ENCODE data around the gene CD86. TPM values are rescaled to one million over a fixed set of nuclear protein-coding genes. Genes with fewer than 3 reads are reported as not detected.

Gene CD86
- total RNA-seq, 1 donor: not detected

DNA sequence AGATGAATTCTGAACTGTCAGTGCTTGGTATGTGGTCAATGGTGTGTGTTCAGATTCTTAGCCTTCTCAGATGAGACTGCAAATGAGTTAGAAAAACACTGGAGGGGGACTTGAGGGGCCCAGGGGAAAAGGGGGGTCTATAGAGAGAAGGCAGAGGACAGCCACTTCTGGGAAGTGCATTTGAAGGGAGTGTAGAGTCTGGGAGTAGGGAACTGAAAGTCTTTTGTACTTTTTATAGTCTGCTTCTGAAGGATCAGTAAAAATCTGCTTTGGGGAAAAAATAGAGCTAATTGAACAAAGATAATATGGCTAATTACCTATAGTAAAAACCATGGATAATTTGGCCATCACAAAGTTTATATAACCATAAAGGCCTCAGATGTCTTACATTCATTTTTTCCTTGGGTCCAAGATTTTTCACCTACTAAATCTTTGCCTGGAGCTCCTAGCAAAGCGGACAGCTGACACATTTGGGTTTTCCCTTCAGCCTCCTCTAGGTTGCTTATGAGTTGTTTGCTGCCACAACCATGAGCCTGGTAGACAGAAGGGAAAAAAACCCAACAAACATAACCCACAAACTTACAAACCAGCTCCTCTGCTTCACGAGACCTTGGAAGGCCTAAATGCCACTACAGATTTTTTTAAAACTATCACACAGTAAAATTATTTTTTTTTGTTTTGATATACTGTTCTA, 48.8 kb downstream of the CD86 start:
- H3K4me3 ChIP-seq (ENCODE audit: insufficient read depth, low read length): no peak overlapping the region
- no peaks in the 10 kb centered on the region for H3K79me2 ChIP-seq (ENCODE audit: insufficient read depth, low read length)
- no peak overlapping the region for H3K4me2 ChIP-seq (ENCODE audit: insufficient read depth, low read length)
- H3K27me3 ChIP-seq (ENCODE audit: insufficient read depth, low read length): peaks cover 8% of the 10 kb centered on the region
- DNase-seq (ENCODE audit: insufficient read length, low spot score, missing footprints): no peak
- H3K4me1 ChIP-seq (ENCODE audit: insufficient read depth, low read length): no peaks in the 10 kb centered on the region
- H3K27ac ChIP-seq (ENCODE audit: low read depth, low read length): no peak overlapping the region
- no peaks in the 10 kb centered on the region for H3K36me3 ChIP-seq (ENCODE audit: insufficient read depth, low read length)
- TF ChIP-seq, protein P1, sequence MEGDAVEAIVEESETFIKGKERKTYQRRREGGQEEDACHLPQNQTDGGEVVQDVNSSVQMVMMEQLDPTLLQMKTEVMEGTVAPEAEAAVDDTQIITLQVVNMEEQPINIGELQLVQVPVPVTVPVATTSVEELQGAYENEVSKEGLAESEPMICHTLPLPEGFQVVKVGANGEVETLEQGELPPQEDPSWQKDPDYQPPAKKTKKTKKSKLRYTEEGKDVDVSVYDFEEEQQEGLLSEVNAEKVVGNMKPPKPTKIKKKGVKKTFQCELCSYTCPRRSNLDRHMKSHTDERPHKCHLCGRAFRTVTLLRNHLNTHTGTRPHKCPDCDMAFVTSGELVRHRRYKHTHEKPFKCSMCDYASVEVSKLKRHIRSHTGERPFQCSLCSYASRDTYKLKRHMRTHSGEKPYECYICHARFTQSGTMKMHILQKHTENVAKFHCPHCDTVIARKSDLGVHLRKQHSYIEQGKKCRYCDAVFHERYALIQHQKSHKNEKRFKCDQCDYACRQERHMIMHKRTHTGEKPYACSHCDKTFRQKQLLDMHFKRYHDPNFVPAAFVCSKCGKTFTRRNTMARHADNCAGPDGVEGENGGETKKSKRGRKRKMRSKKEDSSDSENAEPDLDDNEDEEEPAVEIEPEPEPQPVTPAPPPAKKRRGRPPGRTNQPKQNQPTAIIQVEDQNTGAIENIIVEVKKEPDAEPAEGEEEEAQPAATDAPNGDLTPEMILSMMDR (IDR thresholded peaks at IDR 0.05; ENCODE audit: extremely low read depth, low read depth, low read length): no peak
- H4K20me1 ChIP-seq (ENCODE audit: insufficient read depth, low read length): no peaks in the 10 kb centered on the region
- no peaks in the 10 kb centered on the region for H3K9me3 ChIP-seq (ENCODE audit: low read depth, low read length)
- no peak overlapping the region for H2AFZ ChIP-seq (ENCODE audit: low read length)

DNA sequence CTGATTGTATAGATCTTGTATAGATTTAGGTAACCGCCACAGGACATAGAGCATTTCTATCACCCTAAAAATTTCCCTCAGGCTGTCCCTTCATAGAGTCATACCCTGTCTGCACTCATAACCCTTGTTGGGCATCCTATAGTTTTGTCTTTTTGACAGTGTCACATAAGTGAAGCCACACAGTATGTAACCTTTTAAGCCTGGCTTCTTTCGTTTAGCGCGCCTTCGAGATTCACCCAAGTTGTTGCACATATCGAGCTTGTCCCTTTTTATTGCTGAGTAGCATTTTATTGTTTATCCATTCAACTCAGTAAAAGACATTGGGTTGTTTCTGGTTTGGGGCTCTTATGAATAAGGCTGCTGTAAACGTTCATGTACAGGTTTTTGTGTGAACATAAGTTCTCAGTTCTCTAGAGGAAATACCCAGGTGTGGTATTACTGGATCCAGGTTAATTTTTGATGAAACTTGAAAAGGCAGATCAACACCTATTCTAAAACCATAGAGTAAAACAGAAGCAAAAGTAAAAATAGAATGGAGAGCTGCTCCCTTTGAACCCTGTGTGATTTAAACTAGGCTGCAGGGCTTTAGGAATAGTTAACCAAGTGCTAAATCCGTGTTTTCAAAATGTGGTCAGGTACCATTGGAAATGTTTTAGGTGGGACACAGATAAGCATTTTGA, 49.5 kb downstream of the CD86 start:
- TF ChIP-seq, protein P1 (IDR thresholded peaks at IDR 0.05; ENCODE audit: extremely low read depth, low read depth, low read length): no peak
- Histone ChIP-seq H2AFZ (ENCODE audit: low read length) (no peak overlapping the region), H3K4me3 (ENCODE audit: insufficient read depth, low read length) (no peak overlapping the region), H3K79me2 (ENCODE audit: insufficient read depth, low read length) (no peaks in the 10 kb centered on the region), H4K20me1 (ENCODE audit: insufficient read depth, low read length) (no peaks in the 10 kb centered on the region), H3K4me2 (ENCODE audit: insufficient read depth, low read length) (no peak overlapping the region), H3K27ac (ENCODE audit: low read depth, low read length) (no peak overlapping the region), H3K9me3 (ENCODE audit: low read depth, low read length) (no peaks in the 10 kb centered on the region), H3K36me3 (ENCODE audit: insufficient read depth, low read length) (no peaks in the 10 kb centered on the region), H3K27me3 (ENCODE audit: insufficient read depth, low read length) (peaks cover 8% of the 10 kb centered on the region), H3K4me1 (ENCODE audit: insufficient read depth, low read length) (no peaks in the 10 kb centered on the region)
- DNase-seq (ENCODE audit: insufficient read length, low spot score, missing footprints): no peak

DNA sequence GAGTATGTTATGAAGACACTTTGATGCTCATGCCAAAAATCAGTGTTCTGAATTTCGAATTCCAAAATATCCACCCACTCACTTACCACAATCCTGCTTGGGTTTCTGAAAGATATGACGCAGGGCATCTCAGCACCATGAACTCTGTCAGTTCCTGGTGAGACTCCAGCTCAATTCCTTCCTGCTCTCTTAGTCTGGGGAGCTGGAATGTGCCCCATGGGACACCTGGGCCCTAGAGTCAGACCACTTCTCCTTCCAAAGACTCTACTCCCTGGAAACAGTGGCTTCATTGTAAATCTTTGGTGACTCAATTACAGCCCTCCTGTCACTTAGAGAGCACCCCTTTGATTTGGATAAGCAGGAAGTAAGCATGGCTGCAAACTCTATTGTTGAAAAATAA, 50.5 kb downstream of the CD86 start:
- TF ChIP-seq, protein P1 (IDR thresholded peaks at IDR 0.05; ENCODE audit: extremely low read depth, low read depth, low read length): no peak
- Histone ChIP-seq H3K36me3 (ENCODE audit: insufficient read depth, low read length) (no peaks in the 10 kb centered on the region), H2AFZ (ENCODE audit: low read length) (no peak overlapping the region), H4K20me1 (ENCODE audit: insufficient read depth, low read length) (no peaks in the 10 kb centered on the region), H3K27me3 (ENCODE audit: insufficient read depth, low read length) (peaks cover 8% of the 10 kb centered on the region), H3K4me1 (ENCODE audit: insufficient read depth, low read length) (no peaks in the 10 kb centered on the region), H3K27ac (ENCODE audit: low read depth, low read length) (no peak overlapping the region), H3K79me2 (ENCODE audit: insufficient read depth, low read length) (no peaks in the 10 kb centered on the region), H3K9me3 (ENCODE audit: low read depth, low read length) (no peaks in the 10 kb centered on the region), H3K4me2 (ENCODE audit: insufficient read depth, low read length) (no peak overlapping the region), H3K4me3 (ENCODE audit: insufficient read depth, low read length) (no peak overlapping the region)
- peak; percentile 63 for DNase-seq (ENCODE audit: insufficient read length, low spot score, missing footprints)

DNA sequence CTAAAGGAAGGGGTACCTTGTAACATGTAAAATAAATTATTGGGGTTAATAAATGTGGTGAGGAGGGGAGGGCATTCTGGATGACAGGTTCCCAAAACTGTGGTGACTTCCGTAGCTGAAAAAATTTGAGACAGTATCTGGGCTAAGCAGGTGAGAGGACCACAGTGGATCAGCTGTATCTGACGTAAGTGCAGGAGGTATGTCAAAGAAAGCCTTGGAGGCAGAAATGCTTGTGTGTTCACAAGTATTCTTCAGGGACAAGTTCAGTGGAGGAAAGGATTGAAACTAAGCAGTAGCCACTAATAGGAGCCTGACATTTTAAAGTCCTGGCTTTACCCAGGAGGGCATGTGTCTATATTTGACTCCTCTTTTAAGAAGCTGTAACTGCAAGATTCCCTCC, 52.0 kb downstream of the CD86 start:
- Histone ChIP-seq H4K20me1 (ENCODE audit: insufficient read depth, low read length) (no peaks in the 10 kb centered on the region), H3K27me3 (ENCODE audit: insufficient read depth, low read length) (peaks cover 8% of the 10 kb centered on the region), H2AFZ (ENCODE audit: low read length) (no peak overlapping the region), H3K79me2 (ENCODE audit: insufficient read depth, low read length) (no peaks in the 10 kb centered on the region), H3K4me1 (ENCODE audit: insufficient read depth, low read length) (no peaks in the 10 kb centered on the region), H3K4me2 (ENCODE audit: insufficient read depth, low read length) (no peak overlapping the region), H3K9me3 (ENCODE audit: low read depth, low read length) (no peaks in the 10 kb centered on the region), H3K36me3 (ENCODE audit: insufficient read depth, low read length) (no peaks in the 10 kb centered on the region), H3K4me3 (ENCODE audit: insufficient read depth, low read length) (no peak overlapping the region), H3K27ac (ENCODE audit: low read depth, low read length) (no peak overlapping the region)
- TF ChIP-seq, protein P1 (IDR thresholded peaks at IDR 0.05; ENCODE audit: extremely low read depth, low read depth, low read length): no peak
- no peak for DNase-seq (ENCODE audit: insufficient read length, low spot score, missing footprints)
